Activated naive CD8-positive, alpha-beta T cell (primary cell): ENCODE measurements around the gene PHTF2.
"Not testable (repeated sequence)": the region's sequence is repeated elsewhere in the genome, so short reads cannot be mapped to it uniquely, and the experiment has no call there.

Source experiments
- H3K27ac Mint-ChIP-seq: one replicate; pipeline ENCODE4 v1.8.0; 2021; ENCODE audit warnings: mixed read lengths
- H3K27me3 Mint-ChIP-seq: one replicate; pipeline ENCODE4 v1.8.0; 2021; ENCODE audit warnings: mixed read lengths
- H3K36me3 Mint-ChIP-seq: one replicate; pipeline ENCODE4 v1.8.0; 2021; ENCODE audit warnings: mixed read lengths
- H3K4me1 Mint-ChIP-seq: one replicate; pipeline ENCODE4 v1.8.0; 2021; ENCODE audit warnings: low read depth, mixed read lengths
- H3K4me3 Mint-ChIP-seq: one replicate; pipeline ENCODE4 v1.8.0; 2021; ENCODE audit warnings: mild to moderate bottlenecking, mixed read lengths
- H3K9me3 Mint-ChIP-seq: one replicate; pipeline ENCODE4 v1.8.0; 2021; ENCODE audit warnings: low read depth, mixed read lengths

Gene PHTF2

DNA sequence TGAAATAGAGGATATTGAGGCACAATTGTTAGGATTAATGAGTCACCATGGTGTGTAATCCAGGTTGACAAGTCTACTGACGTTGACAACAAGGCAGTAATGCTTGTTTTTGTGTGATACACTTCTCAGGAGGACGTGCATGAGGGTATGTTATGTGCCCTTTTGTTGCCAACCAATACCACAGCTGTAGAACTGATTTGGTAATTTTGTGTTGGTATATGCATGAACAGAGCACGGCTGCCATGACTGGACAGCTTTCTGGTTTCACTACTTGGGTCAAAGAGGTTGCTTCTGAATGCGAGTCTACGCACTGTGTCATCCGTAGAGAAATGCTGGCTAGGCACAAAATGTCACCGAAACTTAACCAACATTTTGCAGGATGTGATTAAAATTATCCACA lies 32.9 kb downstream of the PHTF2 start:
- H3K27ac Mint-ChIP-seq, result no peak overlapping the region
- H3K4me3 Mint-ChIP-seq, result no peak overlapping the region
- peaks cover 11% of the 10 kb centered on the region for H3K36me3 Mint-ChIP-seq
- no peaks in the 10 kb centered on the region for H3K27me3 Mint-ChIP-seq
- H3K9me3 Mint-ChIP-seq, result peaks cover 2% of the 10 kb centered on the region
- peaks cover 52% of the 10 kb centered on the region for H3K4me1 Mint-ChIP-seq

DNA sequence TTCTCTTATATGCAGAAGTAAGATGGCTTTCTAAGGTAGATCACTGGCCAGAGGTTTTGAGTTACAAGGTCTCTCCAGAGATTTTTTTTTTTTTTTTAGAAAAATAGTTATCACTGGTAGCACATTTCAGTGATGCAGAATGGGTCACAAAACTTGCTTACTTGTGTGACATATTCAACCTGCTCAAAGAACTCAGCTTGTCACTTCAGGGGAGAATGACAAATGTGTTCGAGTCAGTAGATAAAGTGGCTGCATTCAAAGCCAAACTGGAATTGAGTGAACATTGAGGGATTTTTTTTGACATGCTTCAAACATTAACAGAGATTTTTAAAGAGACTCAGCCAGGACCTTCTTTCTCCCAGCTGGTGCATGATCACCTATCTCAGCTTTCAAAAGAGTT lies 33.4 kb downstream of the PHTF2 start:
- Mint-ChIP-seq H3K4me1 (peaks cover 48% of the 10 kb centered on the region), H3K9me3 (no peaks in the 10 kb centered on the region), H3K4me3 (no peak overlapping the region), H3K36me3 (peaks cover 9% of the 10 kb centered on the region), H3K27me3 (no peaks in the 10 kb centered on the region), H3K27ac (no peak overlapping the region)

GRCh38 chr7:77833136-77833535 lies 34.6 kb downstream of the PHTF2 start:
- H3K27me3 Mint-ChIP-seq, result no peaks in the 10 kb centered on the region
- H3K4me1 Mint-ChIP-seq, result peaks cover 47% of the 10 kb centered on the region
- H3K9me3 Mint-ChIP-seq, result no peaks in the 10 kb centered on the region
- peaks cover 9% of the 10 kb centered on the region for H3K36me3 Mint-ChIP-seq
- peak overlapping the region; percentile 30 for H3K4me3 Mint-ChIP-seq
- peak overlapping the region; percentile 23 for H3K27ac Mint-ChIP-seq

DNA sequence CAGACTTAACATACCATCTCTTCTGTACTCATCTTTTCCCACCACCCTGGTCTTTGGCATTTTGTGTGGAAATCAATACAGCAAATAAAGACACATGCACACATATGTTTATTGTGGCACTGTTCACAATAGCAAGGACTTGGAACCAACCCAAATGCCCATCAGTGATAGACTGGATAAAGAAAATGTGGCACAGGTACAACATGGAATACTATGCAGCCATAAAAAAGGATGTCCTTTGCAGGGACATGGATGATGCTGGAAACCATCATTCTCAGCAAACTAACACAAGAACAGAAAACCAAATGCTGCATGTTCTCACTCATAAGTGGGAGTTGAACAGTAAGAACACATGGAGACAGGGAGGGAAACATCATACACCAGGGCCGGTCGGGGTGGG lies 37.9 kb downstream of the PHTF2 start:
- H3K9me3 Mint-ChIP-seq, H3K36me3 Mint-ChIP-seq, H3K27ac Mint-ChIP-seq, H3K27me3 Mint-ChIP-seq, H3K4me3 Mint-ChIP-seq: not testable (repeated sequence)
- H3K4me1 Mint-ChIP-seq, result peaks cover 37% of the 10 kb centered on the region

DNA sequence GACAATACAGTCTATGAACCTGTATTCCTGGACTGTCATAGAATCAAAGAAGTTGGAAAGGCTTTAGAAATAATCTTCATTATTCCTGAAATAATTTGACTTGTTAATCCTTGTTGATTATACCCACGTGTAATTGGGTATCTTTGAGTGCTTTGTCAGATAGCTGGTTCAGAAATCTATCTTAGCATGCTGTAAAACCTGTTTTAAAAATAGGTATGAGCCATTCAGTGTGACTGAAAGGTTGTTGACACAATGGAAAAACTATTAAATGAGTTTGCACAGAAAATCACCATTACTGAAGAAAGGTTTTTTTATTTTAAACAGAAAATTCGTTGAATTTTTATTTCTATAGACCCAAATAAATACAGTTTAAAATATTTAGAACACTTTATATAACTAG lies 38.7 kb downstream of the PHTF2 start:
- Mint-ChIP-seq H3K36me3 (peaks cover 5% of the 10 kb centered on the region), H3K4me1 (peaks cover 32% of the 10 kb centered on the region), H3K9me3 (no peaks in the 10 kb centered on the region), H3K27me3 (no peaks in the 10 kb centered on the region), H3K27ac (no peak overlapping the region), H3K4me3 (no peak overlapping the region)

- Mint-ChIP-seq H3K27ac (no peak overlapping the region), H3K9me3 (no peaks in the 10 kb centered on the region), H3K36me3 (peaks cover 5% of the 10 kb centered on the region), H3K4me3 (no peak overlapping the region), H3K4me1 (peaks cover 30% of the 10 kb centered on the region), H3K27me3 (no peaks in the 10 kb centered on the region)
These were observed 39.4 kb downstream of the PHTF2 start for GRCh38 chr7:77837966-77838365.

DNA sequence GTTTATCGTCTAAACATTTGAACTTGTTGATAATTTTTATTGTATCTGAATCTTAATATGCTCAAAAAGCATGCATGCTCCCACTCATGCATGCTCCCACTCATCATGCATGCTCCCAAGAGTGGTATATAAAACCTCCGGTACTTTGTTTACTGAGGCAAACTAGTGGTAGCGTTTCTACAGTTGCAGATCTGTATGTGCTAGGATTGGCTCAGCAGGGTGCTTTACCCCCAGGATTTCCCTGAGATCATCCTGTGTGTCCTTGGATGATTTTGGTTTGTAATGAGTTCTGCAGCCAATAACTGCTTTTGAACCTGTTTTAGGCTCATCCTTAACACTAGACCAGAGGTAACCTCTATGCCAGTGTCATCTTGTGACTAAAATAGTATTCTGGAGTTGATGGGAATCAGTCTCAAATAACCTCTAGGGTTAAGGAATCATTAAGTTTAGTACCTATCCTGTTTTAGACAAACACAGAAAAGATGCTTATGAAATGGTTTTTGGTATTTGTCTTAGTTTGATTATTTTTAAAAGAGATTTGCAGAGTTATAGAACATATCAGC lies 40.4 kb downstream of the PHTF2 start:
- no peak overlapping the region for H3K4me3 Mint-ChIP-seq
- H3K9me3 Mint-ChIP-seq, result no peaks in the 10 kb centered on the region
- H3K27me3 Mint-ChIP-seq, result no peaks in the 10 kb centered on the region
- peaks cover 5% of the 10 kb centered on the region for H3K36me3 Mint-ChIP-seq
- peaks cover 23% of the 10 kb centered on the region for H3K4me1 Mint-ChIP-seq
- H3K27ac Mint-ChIP-seq, result no peak overlapping the region

DNA sequence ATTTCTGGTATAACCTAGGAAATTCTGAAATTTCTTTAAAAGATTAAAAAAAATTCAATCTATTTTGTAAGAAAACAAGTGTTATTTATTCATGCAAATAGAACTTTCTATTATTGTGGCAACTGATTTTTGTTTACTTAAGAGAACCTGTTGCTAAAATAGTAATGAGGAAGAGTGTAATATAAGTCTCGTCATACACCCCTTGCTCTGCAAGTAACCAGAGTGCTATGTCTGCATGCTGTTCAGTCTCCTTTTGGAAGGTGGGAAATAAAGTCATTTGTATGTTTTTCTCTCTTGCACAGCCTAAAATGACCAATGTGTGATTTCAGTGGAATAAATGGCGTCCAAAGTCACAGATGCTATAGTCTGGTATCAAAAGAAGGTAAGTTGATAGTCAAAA lies 41.3 kb downstream of the PHTF2 start:
- H3K27me3 Mint-ChIP-seq, result no peaks in the 10 kb centered on the region
- no peak overlapping the region for H3K4me3 Mint-ChIP-seq
- no peaks in the 10 kb centered on the region for H3K9me3 Mint-ChIP-seq
- H3K4me1 Mint-ChIP-seq, result peaks cover 15% of the 10 kb centered on the region
- H3K36me3 Mint-ChIP-seq, result peaks cover 5% of the 10 kb centered on the region
- no peak overlapping the region for H3K27ac Mint-ChIP-seq

GRCh38 chr7:77843194-77843593 lies 44.6 kb downstream of the PHTF2 start:
- Mint-ChIP-seq H3K4me1 (peaks cover 10% of the 10 kb centered on the region), H3K36me3 (peaks cover 9% of the 10 kb centered on the region), H3K27ac (no peak overlapping the region), H3K4me3 (no peak overlapping the region), H3K27me3 (no peaks in the 10 kb centered on the region), H3K9me3 (no peaks in the 10 kb centered on the region)

- Mint-ChIP-seq H3K36me3 (peaks cover 25% of the 10 kb centered on the region), H3K27ac (no peak overlapping the region), H3K9me3 (no peaks in the 10 kb centered on the region), H3K27me3 (no peaks in the 10 kb centered on the region), H3K4me3 (no peak overlapping the region), H3K4me1 (peaks cover 17% of the 10 kb centered on the region)
These were observed 47.9 kb downstream of the PHTF2 start for GRCh38 chr7:77846317-77847092.

GRCh38 chr7:77855371-77856083 lies 57.0 kb downstream of the PHTF2 start:
- Mint-ChIP-seq H3K9me3 (no peaks in the 10 kb centered on the region), H3K4me1 (peaks cover 41% of the 10 kb centered on the region), H3K27me3 (no peaks in the 10 kb centered on the region), H3K4me3 (no peak overlapping the region), H3K36me3 (peaks cover 16% of the 10 kb centered on the region), H3K27ac (no peak overlapping the region)

GRCh38 chr7:77858278-77858677 lies 59.7 kb downstream of the PHTF2 start:
- Mint-ChIP-seq H3K27me3 (no peaks in the 10 kb centered on the region), H3K27ac (peak overlapping the region; percentile 22), H3K4me1 (peaks cover 24% of the 10 kb centered on the region)

GRCh38 chr7:77859343-77859742 lies 60.8 kb downstream of the PHTF2 start:
- Mint-ChIP-seq H3K36me3 (peaks cover 4% of the 10 kb centered on the region), H3K27me3 (no peaks in the 10 kb centered on the region), H3K9me3 (no peaks in the 10 kb centered on the region), H3K4me3 (no peak overlapping the region), H3K4me1 (peaks cover 27% of the 10 kb centered on the region), H3K27ac (no peak overlapping the region)

More at GRCh38 chr7:77858278-77858677, 59.7 kb downstream of the PHTF2 start:
- H3K9me3 Mint-ChIP-seq, result no peaks in the 10 kb centered on the region
- H3K36me3 Mint-ChIP-seq, result peaks cover 4% of the 10 kb centered on the region
- no peak overlapping the region for H3K4me3 Mint-ChIP-seq

DNA sequence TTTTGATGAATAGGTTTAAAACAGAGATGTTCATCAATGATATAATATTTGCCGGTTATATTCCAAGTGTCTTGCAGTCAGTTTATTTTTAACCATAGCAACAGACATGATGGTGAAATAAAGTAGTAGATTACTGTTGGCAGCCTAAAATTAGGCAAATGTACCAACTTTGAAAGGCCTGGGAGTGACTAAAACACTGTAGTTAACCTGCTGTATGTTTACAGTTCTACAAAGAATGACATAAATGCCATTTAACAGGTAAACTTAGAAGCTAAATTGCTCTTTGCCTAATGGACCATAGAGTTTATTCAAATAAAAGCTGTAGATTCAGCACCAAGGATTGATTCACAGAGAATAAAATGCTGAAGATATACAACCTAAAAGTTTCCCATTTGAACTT lies 64.1 kb downstream of the PHTF2 start:
- no peaks in the 10 kb centered on the region for H3K9me3 Mint-ChIP-seq
- H3K4me3 Mint-ChIP-seq, result no peak overlapping the region
- H3K27ac Mint-ChIP-seq, result no peak overlapping the region
- peaks cover 33% of the 10 kb centered on the region for H3K4me1 Mint-ChIP-seq
- H3K27me3 Mint-ChIP-seq, result no peaks in the 10 kb centered on the region
- H3K36me3 Mint-ChIP-seq, result peaks cover 4% of the 10 kb centered on the region

GRCh38 chr7:77863860-77864259 lies 65.3 kb downstream of the PHTF2 start:
- H3K27me3 Mint-ChIP-seq, result no peaks in the 10 kb centered on the region
- H3K36me3 Mint-ChIP-seq, result peaks cover 4% of the 10 kb centered on the region
- no peak overlapping the region for H3K27ac Mint-ChIP-seq
- no peaks in the 10 kb centered on the region for H3K9me3 Mint-ChIP-seq
- H3K4me1 Mint-ChIP-seq, result peaks cover 24% of the 10 kb centered on the region
- H3K4me3 Mint-ChIP-seq, result no peak overlapping the region
